Prostate gland (tissue), 2 donors: Measurements from ENCODE around the gene RHOT1.

Experiments
- CTCF ChIP-seq, 4 experiments: fragments of 200-600 bp in 2 of 4; fragments of 450-650 bp in 2 of 4; sonication (generic) in 2 of 4; IDR thresholded peaks; 1 replicate in 3 of 4; 2 replicates in 1 of 4; pipeline ENCODE4 v1.5.1; 2016 to 2019; ENCODE audit warnings: antibody characterized with exemption in 4 of 4, mild to moderate bottlenecking in 2 of 4, moderate library complexity in 2 of 4
- POLR2A ChIP-seq: fragments of 450-650 bp; IDR thresholded peaks from one replicate; pipeline ENCODE4 v1.6.1; 2016; ENCODE audit warnings: antibody characterized with exemption, mild to moderate bottlenecking
- POLR2AphosphoS5 ChIP-seq: sonication (generic); formaldehyde crosslinking; IDR thresholded peaks from one replicate; pipeline ENCODE4 v1.6.1; 2017; ENCODE audit warnings: antibody characterized with exemption

GRCh38 chr17:32265192-32265923 is 123.1 kb downstream of the RHOT1 start, which contains the start of gene RHBDL3:
- no peak for TF ChIP-seq CTCF (IDR thresholded peaks at IDR 0.05)
- TF ChIP-seq POLR2AphosphoS5 = no peak
- no peak for TF ChIP-seq POLR2A
